Left hindlimb (tissue), 1 donor: ENCODE data around the gene ASMT.
"Not testable (repeated sequence)": the region's sequence is repeated elsewhere in the genome, so short reads cannot be mapped to it uniquely, and the experiment has no call there.

Experiments used
- DNase-seq: peaks from one replicate; pipeline ENCODE4 v3.0.0-alpha.2; 2018

The ASMT gene

GRCh38 chrX:1614927-1615326 lies at the start of gene ASMT:
Gene ASMT (plus strand): TSS chrX:1615059. CDS start chrX:1615200, 141 bp downstream.
- no peak for DNase-seq

- not testable (repeated sequence) for DNase-seq
Observed at GRCh38 chrX:1574181-1574580, 40.7 kb upstream of the ASMT start.

DNA sequence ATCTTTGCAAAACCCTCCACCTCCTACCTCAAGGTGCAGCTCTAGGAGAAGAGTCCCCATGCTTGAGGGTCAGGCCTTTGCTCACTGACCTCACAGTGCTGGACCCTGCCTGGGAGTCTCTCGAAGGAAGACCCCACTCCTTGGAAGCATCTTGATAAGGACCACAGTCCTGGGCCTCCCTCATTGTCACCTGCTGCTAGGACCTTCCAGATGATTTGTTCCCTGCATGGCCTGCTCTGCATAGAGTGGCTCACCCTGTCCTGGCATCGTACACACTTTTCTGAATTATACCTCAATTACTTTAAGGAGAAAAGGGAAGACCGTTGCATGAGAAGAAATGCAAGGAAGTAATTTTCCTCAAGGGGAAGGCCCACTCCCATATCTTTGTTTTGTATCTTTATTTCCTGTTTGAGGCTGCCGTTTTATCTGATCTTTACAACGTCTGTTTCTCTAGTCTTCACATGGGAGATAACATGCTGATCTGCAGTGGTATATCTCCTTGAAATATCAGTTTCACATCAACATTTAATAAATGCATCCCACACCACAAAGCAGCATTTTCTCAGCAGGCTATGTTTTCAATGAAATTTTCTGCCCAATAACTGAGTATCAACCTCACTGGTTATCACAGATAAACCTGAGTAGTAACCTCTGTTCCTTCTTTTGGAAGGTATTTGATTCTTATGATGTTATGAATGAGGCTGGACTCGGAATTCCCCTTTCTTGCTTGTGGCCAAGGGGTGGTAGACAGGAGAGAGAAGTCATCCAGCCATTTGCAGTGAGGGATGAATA lies 38.5 kb upstream of the ASMT start:
- no peak for DNase-seq

- DNase-seq: no peak
Observed at GRCh38 chrX:1577845-1578244, 37.0 kb upstream of the ASMT start.

- no peak for DNase-seq
Observed at GRCh38 chrX:1578511-1579173, 36.2 kb upstream of the ASMT start.

- DNase-seq: no peak
Observed at GRCh38 chrX:1581132-1581531, 33.7 kb upstream of the ASMT start.

DNA sequence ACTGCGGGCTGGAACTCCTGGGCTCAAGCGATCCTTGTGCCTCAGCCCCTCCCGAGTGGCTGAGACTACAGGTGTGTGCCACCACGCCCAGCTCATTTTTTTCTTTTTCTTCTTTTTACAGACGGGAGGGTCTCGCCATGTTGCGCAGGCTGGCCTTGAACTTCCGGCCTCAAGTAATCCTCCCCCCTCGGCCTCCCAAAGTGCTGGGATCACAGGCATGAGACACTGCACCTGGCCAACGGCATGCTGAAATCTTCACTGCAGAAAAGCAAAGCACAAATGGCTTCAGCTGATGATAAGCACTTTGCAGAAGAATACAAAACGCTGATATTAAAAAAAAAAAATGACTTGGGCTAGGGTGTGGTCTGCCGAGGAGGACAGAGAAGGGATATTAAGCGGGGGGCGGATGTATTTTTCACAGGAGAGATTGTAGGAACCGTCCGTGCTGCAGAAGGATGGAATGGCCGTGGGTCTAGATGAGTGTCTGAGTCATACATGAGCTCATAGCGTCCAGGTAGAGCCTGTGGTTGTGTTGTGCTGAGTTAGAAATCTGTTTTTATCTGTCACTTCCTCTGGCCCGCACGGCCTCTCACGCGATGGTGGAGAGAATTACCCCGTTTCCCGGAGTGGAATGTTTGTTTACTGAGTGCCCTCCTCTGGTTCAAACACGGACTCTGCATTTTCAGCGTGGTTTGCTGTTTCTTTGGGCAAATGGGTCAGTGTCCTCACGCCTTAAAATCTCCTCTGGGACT lies 32.0 kb upstream of the ASMT start:
- no peak for DNase-seq

DNA sequence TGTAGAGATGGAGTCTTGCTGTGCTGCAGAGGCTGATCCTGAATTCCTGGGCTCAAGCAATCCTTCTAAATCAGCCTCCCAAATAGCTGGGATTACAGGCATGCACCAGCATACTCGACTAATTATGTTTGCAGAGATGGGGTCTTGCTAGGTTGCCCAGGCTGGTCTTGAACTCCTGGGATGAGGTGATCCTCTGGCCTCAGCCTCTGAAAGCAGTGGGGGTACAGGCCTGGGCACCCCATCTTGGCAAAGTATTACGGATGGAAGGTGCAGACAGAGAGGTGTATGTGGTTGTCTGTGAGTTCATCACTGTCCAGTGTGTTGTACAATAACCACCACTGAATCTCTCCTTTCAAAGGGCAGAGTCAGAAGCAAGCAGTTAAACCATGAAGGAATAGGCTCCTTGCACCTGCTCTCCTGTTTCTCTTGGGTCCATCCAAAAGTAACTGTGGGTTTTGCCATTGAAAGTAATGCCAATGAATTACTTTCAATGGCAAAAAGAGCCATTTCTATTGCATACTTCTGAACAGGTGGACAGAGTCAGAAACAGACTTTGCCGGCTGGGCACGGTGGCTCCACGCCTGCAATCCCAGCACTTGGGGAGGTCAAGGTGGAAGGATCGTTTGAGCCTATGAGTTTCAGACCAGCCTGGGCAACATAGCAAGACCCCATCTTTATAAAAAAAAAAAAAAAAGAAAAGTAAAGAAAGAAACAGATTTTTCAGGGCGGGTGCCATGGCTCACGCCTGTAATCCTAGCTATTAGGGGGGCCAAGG lies 30.4 kb upstream of the ASMT start:
- DNase-seq: no peak

GRCh38 chrX:1587161-1587560 lies 27.7 kb upstream of the ASMT start:
- no peak for DNase-seq

- DNase-seq: no peak
Observed at GRCh38 chrX:1589356-1590130, 25.3 kb upstream of the ASMT start.

DNA sequence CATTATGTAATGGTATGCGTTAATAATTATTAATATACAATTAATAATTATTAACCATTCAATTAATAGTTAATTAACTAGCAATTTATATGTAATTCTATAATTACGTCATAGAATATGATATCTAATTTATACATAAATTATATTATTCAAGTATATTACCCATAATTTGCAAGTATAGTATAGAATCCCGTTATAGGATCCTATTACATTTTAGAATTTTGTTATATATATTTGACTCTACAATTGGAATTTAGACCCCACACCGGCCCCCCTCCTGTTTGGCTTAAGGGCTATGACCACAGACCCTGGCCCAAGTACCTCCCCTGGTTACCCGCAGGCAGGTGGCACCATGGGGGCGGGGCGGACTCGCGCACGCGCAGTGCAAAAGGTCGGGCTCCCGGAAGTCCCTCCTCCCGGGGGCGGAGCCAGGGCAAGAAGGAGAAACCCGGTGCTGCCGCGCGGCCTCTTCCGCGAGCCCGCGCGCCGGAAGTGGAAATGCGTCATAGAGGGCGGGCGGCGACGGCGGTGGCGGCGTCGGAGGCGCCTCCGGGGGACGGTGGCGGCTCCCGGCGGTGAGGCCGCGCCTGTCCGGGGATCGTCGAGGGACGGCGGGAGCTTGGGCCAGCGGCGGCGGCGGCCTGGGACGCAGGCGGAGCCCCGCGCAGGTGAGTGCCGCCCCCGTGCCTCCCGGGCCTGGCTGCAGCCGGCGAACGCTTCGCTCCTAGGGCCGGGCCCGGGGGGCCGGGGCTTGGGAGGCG lies 23.6 kb upstream of the ASMT start, which contains the start of gene AKAP17A:
TSS of gene AKAP17A (plus strand) at position 503 of the 761 bp plus-strand sequence. CDS start 1,859 bp downstream, outside the sequence.
- peak; percentile 97 for DNase-seq

GRCh38 chrX:1591863-1592469 lies 22.9 kb upstream of the ASMT start:
- no peak for DNase-seq

GRCh38 chrX:1592470-1593142 lies 22.3 kb upstream of the ASMT start:
- no peak for DNase-seq

DNA sequence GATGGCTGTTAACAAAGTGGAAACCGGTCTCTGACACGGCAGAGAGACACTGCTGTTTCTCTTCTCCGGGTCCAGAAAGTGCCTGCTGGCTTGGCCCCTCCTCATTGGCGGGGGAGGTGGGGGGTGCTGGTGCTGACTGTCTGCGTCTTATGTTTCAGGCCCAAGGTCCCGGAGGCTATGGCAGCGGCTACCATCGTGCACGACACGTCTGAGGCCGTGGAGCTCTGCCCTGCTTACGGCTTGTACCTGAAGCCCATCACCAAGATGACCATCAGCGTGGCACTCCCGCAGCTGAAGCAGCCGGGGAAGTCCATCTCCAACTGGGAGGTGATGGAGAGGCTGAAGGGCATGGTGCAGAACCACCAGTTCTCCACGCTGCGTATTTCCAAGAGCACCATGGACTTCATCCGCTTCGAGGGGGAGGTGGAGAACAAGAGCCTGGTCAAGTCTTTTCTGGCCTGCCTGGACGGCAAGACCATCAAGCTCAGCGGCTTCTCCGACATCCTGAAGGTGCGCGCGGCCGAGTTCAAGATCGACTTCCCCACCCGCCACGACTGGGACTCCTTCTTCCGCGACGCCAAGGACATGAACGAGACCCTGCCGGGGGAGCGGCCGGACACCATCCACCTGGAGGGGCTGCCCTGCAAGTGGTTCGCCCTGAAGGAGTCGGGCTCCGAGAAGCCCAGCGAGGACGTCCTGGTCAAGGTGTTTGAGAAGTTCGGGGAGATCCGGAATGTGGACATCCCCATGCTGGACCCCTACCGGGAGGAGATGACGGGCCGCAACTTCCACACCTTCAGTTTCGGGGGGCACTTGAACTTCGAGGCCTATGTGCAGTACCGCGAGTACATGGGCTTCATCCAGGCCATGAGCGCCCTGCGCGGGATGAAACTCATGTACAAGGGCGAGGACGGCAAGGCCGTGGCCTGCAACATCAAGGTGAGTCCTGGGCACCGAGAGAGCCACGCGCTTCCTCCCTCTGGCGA lies 21.3 kb upstream of the ASMT start:
- DNase-seq: no peak

DNA sequence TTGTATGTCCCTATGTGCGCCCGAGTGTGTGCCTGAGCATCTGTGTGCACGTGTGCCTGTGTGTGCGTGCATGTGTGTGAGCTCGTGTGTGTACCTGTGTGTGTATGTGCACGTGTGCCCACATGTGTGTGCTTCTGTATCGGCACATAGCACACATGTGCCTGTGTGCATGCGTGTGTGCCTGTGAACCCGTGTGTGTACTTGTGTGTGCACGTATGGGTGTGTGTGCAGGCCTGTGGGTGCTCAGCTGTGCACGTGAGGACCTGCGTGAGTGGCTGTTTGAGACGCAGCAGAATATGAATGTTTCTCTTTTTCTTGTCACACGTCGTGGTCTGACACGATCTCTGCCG lies 19.2 kb upstream of the ASMT start:
- DNase-seq: no peak

GRCh38 chrX:1596676-1597344 lies 18.0 kb upstream of the ASMT start:
- DNase-seq: no peak

DNA sequence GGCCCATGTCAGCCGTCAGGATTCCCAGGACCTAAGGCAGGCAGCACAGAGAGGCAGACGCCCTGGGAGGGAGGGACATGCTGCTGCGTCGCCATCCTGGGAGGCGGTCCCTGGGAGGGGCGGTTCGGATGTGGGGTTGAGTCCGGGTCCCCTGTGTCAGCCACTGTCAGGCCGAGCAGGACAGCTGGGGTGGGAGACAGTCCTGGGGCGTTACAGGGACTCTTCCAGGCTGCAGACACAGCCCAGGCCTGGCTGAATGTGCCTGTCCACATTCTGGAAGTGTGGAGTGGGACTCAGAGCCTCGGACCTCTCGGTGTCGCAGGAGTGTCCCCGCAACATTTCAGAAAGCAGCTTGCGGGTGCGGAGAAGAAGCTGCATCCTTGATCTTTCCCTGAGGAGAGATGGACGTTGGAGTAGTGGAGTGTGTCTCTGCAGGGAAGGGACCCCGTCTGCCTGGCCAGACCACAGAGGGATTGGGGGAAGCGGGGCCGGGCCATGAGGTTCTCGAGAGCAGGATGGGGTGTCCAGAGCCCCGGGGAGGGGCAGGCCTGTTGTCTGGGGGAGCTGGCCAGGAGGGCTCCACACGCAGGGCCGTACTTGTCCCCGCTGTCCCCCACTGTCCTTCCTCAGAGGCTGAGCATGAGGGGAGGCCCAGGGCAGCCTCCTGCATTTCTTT lies 17.4 kb upstream of the ASMT start:
- DNase-seq: no peak
